WERI-Rb-1 (cell line): ENCODE measurements around the gene PDHB.

Experiments used
- DNase-seq: peaks from one replicate; pipeline ENCODE4 v3.0.0-alpha.2; 2020
- H3K27ac ChIP-seq: fragments of 250-450 bp; sonication (Bioruptor Pico); 2 replicates; pipeline ENCODE4 v1.5.1; 2020; ENCODE audit warnings: mild to moderate bottlenecking, moderate library complexity
- H3K27me3 ChIP-seq: fragments of 250-450 bp; sonication (Bioruptor Pico); 2 replicates; pipeline ENCODE4 v1.5.1; 2021; ENCODE audit warnings: mild to moderate bottlenecking, low read depth, moderate library complexity; ENCODE audit not compliant: insufficient read depth, severe bottlenecking
- H3K36me3 ChIP-seq: fragments of 250-450 bp; sonication (Bioruptor Pico); 2 replicates; pipeline ENCODE4 v1.5.1; 2020; ENCODE audit warnings: mild to moderate bottlenecking, moderate library complexity
- H3K4me3 ChIP-seq: 2 replicates; pipeline ENCODE4 v1.5.1; 2011; ENCODE audit warnings: low read depth, mild to moderate bottlenecking, control low read depth, low read length
- H3K9me3 ChIP-seq: fragments of 250-450 bp; sonication (Bioruptor Pico); 2 replicates; pipeline ENCODE4 v1.5.1; 2021; ENCODE audit warnings: mild to moderate bottlenecking, moderate library complexity; ENCODE audit not compliant: severe bottlenecking
- TF ChIP-seq, protein P1 (sequence below): IDR thresholded peaks from 2 replicates; pipeline ENCODE4 v1.5.1; 2011; ENCODE audit warnings: low read depth, mild to moderate bottlenecking, control low read depth, inconsistent platforms, low read length

Gene PDHB

DNA sequence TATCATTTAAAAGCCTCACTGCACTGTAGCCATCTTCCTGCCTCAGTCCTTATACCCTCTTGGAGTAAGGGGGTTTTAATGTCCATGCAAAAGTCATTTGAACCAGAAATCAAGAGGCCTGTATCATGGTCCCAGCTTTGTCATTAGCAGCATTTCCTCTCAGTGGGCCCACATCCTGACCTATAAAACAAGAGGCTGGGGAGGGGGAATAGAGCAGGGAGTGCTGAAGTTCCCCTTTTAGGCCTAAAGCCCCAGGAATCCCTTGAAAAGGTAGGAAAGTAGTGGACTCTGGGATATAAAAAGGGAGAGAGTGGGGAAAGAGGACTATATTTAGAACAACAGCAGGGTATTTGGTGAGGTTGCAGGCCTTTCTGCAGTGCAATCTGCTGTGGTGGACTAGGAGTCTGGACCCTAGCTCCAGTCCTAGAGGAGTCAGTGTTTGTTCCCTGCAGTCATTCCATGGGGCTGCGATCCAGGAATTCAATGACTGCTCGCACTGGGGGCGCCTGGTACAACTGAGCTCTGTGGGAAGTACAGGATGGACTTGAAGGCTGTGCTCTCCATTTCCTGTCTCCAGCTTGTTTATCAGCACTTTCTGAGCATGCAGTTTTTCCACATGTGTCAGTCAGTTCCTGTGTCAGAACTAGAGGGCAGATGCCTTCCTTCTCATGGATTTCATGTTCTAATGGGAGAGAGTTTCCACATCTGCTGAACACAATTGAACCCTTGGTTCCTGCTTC is 46.8 kb downstream of the PDHB start:
- Histone ChIP-seq H3K36me3 (no peaks in the 10 kb centered on the region; the same call in none of the 2 replicates), H3K4me3 (no peak overlapping the region), H3K9me3 (no peaks in the 10 kb centered on the region), H3K27me3 (no peaks in the 10 kb centered on the region), H3K27ac (no peak overlapping the region)
- TF ChIP-seq, protein P1, sequence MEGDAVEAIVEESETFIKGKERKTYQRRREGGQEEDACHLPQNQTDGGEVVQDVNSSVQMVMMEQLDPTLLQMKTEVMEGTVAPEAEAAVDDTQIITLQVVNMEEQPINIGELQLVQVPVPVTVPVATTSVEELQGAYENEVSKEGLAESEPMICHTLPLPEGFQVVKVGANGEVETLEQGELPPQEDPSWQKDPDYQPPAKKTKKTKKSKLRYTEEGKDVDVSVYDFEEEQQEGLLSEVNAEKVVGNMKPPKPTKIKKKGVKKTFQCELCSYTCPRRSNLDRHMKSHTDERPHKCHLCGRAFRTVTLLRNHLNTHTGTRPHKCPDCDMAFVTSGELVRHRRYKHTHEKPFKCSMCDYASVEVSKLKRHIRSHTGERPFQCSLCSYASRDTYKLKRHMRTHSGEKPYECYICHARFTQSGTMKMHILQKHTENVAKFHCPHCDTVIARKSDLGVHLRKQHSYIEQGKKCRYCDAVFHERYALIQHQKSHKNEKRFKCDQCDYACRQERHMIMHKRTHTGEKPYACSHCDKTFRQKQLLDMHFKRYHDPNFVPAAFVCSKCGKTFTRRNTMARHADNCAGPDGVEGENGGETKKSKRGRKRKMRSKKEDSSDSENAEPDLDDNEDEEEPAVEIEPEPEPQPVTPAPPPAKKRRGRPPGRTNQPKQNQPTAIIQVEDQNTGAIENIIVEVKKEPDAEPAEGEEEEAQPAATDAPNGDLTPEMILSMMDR = no peak
- DNase-seq = no peak

GRCh38 chr3:58384381-58385090 is 49.1 kb downstream of the PDHB start:
- H3K27ac ChIP-seq = no peak overlapping the region
- TF ChIP-seq, protein P1 = no peak
- DNase-seq = no peak

GRCh38 chr3:58383904-58384303 is 49.7 kb downstream of the PDHB start:
- no peak overlapping the region for H3K27ac ChIP-seq
- H3K9me3 ChIP-seq = no peaks in the 10 kb centered on the region
- TF ChIP-seq, protein P1 = no peak
- no peaks in the 10 kb centered on the region; the same call in none of the 2 replicates for H3K36me3 ChIP-seq
- no peak for DNase-seq
- H3K4me3 ChIP-seq = no peak overlapping the region
- no peaks in the 10 kb centered on the region for H3K27me3 ChIP-seq

More at GRCh38 chr3:58384381-58385090, 49.1 kb downstream of the PDHB start:
- H3K36me3 ChIP-seq = no peaks in the 10 kb centered on the region; the same call in none of the 2 replicates
- H3K9me3 ChIP-seq = no peaks in the 10 kb centered on the region
- H3K27me3 ChIP-seq = no peaks in the 10 kb centered on the region
- no peak overlapping the region for H3K4me3 ChIP-seq

GRCh38 chr3:58383476-58383875 is 50.2 kb downstream of the PDHB start:
- Histone ChIP-seq H3K27me3 (no peaks in the 10 kb centered on the region), H3K9me3 (no peaks in the 10 kb centered on the region), H3K4me3 (no peak overlapping the region), H3K36me3 (no peaks in the 10 kb centered on the region; the same call in none of the 2 replicates), H3K27ac (no peak overlapping the region)
- DNase-seq = no peak
- TF ChIP-seq, protein P1 = no peak

DNA sequence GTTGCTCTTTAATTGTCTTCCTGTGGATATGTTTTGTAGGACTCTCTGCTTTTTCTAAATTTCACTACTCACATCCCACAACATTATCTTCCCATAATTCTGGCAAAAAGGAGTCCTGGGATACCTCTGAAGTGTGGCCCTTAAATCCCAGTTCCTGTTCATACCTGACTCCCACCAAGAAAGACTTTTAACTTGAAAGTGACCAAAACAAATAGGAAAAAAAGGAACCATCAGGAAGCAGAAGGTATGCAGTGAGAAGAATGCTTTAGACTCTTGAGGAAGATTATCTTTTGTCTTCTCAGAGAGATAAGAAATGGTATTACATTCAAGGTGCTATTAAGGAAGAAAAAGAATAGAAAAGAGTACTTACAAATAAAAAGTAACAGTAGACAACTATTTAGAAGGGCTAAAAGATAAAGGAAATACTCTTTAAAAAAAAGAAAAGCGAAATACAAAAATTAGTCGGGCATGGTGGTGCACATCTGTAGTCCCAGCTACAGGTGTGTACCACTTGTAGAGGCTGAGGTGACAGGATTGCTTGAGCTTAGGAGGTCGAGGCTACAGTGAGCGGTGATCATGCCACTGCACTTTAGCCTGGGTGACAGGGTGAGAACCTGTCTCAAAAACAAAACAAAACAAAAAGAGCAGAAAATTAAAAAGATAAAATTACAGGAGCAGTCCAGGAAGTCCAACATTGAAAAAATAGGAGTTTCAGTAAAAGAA is 54.1 kb downstream of the PDHB start:
- TF ChIP-seq, protein P1 = no peak
- no peak overlapping the region for H3K4me3 ChIP-seq
- no peaks in the 10 kb centered on the region; the same call in none of the 2 replicates for H3K36me3 ChIP-seq
- no peaks in the 10 kb centered on the region for H3K27me3 ChIP-seq
- no peaks in the 10 kb centered on the region for H3K9me3 ChIP-seq
- DNase-seq = no peak
- no peak overlapping the region for H3K27ac ChIP-seq
